ENCODE measurements around the gene IL17C. TPM values are rescaled to one million over a fixed set of nuclear protein-coding genes. Genes with fewer than 3 reads are reported as not detected.
A peak's percentile ranks its signal among the peaks of the same experiment; 100 is the strongest.

IL17C gene
- total and polyA plus RNA-seq, 10 of the 15 experiments (the other 5 are each of a cell fraction or from before 2014, with no cell fraction given): not detected

DNA sequence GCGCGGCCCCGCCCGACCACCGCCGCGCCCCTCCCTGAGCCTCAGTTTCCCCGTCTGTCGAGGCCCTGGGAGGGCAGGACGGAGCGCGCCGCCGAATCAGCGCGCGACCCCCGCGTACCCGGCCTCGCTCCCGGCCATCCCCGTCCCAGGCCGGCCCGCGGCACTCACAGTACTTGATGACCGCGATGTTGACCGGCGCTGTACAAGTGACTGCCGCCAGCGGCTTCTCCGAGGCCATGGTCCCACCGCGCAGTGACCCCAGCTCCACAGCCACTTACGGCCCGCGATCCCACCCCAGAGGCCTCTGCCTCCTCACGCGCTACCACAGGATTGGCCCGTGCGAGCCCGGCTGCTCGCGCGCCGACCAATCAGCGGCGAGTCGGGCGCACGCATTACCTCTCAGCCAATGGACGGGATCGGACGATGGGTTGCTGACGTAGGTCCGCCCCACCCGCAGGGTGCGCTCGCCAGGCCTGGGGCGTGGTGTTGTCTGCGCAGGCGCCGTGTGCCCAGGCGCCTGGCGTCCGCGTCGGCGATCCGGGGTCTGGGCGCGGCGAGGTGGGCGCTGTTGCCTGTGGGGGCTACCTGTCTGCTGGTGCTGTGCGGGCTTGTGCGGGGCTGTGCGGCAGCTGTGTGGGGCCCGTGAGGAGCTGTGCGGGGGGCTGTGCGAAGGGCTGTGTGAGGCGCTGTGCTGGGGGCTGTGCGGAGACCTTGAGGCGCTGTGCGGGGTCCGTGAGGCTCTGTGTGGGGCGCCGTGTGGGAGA lies 24.7 kb downstream of the IL17C start, which contains the start of gene MVD (continued):
- peak; percentile 49; the same call in 1 of the 2 replicates for TF ChIP-seq RB1 (IDR thresholded peaks at IDR 0.05; ENCODE audit: borderline replicate concordance)
- TF ChIP-seq FOS (IDR thresholded peaks at IDR 0.05; ENCODE audit: borderline replicate concordance, extremely low read depth, insufficient read length): peak; percentile 70
- TF ChIP-seq USF1 (IDR thresholded peaks at IDR 0.05; ENCODE audit: borderline replicate concordance, extremely low read length, insufficient read depth, low read depth, low read length): peak; percentile 49
- no peak for TF ChIP-seq ZNF622 (IDR thresholded peaks at IDR 0.05)
- TF ChIP-seq RAD51 (IDR thresholded peaks at IDR 0.05): no peak
- TF ChIP-seq STAT1 (conservative IDR thresholded peaks at IDR 0.05): no peak
- peak; percentile 17; the same call in 1 of the 2 replicates for TF ChIP-seq NFYA (IDR thresholded peaks at IDR 0.05; ENCODE audit: borderline replicate concordance, low read depth, low read length)
- TF ChIP-seq EZH2 (IDR thresholded peaks at IDR 0.05; ENCODE audit: borderline replicate concordance, control insufficient read depth, low read depth, low read length): no peak
- TF ChIP-seq SREBF1 (IDR thresholded peaks at IDR 0.05; ENCODE audit: low read length): no peak
- no peak for TF ChIP-seq FOXM1 (IDR thresholded peaks at IDR 0.05; ENCODE audit: low read depth, low read length)
- TF ChIP-seq SMAD1 (IDR thresholded peaks at IDR 0.05; ENCODE audit: low read depth, partially characterized antibody): no peak
- TF ChIP-seq, protein P1, sequence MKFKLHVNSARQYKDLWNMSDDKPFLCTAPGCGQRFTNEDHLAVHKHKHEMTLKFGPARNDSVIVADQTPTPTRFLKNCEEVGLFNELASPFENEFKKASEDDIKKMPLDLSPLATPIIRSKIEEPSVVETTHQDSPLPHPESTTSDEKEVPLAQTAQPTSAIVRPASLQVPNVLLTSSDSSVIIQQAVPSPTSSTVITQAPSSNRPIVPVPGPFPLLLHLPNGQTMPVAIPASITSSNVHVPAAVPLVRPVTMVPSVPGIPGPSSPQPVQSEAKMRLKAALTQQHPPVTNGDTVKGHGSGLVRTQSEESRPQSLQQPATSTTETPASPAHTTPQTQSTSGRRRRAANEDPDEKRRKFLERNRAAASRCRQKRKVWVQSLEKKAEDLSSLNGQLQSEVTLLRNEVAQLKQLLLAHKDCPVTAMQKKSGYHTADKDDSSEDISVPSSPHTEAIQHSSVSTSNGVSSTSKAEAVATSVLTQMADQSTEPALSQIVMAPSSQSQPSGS (IDR thresholded peaks at IDR 0.05; ENCODE audit: low read length): no peak
- peak; percentile 91 for TF ChIP-seq NR2F1 (conservative IDR thresholded peaks at IDR 0.05)
- no peak for TF ChIP-seq HDAC6 (IDR thresholded peaks at IDR 0.05; ENCODE audit: unreplicated experiment)
- TF ChIP-seq, protein P2, sequence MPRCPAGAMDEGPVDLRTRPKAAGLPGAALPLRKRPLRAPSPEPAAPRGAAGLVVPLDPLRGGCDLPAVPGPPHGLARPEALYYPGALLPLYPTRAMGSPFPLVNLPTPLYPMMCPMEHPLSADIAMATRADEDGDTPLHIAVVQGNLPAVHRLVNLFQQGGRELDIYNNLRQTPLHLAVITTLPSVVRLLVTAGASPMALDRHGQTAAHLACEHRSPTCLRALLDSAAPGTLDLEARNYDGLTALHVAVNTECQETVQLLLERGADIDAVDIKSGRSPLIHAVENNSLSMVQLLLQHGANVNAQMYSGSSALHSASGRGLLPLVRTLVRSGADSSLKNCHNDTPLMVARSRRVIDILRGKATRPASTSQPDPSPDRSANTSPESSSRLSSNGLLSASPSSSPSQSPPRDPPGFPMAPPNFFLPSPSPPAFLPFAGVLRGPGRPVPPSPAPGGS (IDR thresholded peaks at IDR 0.05; ENCODE audit: borderline replicate concordance, insufficient read depth, low read depth, low read length, poor library complexity, severe bottlenecking): no peak
- TF ChIP-seq, protein P3, sequence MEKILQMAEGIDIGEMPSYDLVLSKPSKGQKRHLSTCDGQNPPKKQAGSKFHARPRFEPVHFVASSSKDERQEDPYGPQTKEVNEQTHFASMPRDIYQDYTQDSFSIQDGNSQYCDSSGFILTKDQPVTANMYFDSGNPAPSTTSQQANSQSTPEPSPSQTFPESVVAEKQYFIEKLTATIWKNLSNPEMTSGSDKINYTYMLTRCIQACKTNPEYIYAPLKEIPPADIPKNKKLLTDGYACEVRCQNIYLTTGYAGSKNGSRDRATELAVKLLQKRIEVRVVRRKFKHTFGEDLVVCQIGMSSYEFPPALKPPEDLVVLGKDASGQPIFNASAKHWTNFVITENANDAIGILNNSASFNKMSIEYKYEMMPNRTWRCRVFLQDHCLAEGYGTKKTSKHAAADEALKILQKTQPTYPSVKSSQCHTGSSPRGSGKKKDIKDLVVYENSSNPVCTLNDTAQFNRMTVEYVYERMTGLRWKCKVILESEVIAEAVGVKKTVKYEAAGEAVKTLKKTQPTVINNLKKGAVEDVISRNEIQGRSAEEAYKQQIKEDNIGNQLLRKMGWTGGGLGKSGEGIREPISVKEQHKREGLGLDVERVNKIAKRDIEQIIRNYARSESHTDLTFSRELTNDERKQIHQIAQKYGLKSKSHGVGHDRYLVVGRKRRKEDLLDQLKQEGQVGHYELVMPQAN (conservative IDR thresholded peaks at IDR 0.05): peak; percentile 90
- TF ChIP-seq, protein P4, sequence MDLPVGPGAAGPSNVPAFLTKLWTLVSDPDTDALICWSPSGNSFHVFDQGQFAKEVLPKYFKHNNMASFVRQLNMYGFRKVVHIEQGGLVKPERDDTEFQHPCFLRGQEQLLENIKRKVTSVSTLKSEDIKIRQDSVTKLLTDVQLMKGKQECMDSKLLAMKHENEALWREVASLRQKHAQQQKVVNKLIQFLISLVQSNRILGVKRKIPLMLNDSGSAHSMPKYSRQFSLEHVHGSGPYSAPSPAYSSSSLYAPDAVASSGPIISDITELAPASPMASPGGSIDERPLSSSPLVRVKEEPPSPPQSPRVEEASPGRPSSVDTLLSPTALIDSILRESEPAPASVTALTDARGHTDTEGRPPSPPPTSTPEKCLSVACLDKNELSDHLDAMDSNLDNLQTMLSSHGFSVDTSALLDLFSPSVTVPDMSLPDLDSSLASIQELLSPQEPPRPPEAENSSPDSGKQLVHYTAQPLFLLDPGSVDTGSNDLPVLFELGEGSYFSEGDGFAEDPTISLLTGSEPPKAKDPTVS (IDR thresholded peaks at IDR 0.05; ENCODE audit: low read depth, low read length): no peak
- TF ChIP-seq, protein P5, sequence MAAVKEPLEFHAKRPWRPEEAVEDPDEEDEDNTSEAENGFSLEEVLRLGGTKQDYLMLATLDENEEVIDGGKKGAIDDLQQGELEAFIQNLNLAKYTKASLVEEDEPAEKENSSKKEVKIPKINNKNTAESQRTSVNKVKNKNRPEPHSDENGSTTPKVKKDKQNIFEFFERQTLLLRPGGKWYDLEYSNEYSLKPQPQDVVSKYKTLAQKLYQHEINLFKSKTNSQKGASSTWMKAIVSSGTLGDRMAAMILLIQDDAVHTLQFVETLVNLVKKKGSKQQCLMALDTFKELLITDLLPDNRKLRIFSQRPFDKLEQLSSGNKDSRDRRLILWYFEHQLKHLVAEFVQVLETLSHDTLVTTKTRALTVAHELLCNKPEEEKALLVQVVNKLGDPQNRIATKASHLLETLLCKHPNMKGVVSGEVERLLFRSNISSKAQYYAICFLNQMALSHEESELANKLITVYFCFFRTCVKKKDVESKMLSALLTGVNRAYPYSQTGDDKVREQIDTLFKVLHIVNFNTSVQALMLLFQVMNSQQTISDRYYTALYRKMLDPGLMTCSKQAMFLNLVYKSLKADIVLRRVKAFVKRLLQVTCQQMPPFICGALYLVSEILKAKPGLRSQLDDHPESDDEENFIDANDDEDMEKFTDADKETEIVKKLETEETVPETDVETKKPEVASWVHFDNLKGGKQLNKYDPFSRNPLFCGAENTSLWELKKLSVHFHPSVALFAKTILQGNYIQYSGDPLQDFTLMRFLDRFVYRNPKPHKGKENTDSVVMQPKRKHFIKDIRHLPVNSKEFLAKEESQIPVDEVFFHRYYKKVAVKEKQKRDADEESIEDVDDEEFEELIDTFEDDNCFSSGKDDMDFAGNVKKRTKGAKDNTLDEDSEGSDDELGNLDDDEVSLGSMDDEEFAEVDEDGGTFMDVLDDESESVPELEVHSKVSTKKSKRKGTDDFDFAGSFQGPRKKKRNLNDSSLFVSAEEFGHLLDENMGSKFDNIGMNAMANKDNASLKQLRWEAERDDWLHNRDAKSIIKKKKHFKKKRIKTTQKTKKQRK (IDR thresholded peaks at IDR 0.05; ENCODE audit: low read depth, low read length): peak; percentile 43; the same call in 1 of the 2 replicates
